Stimulated activated memory B cell treated with anti-CD40 and anti-IgM and Interleukin-4, amounts not matched to agents 10 μg/mL and 1 μg/mL and 100 μg/mL, for 72 hours (primary cell): ENCODE results near the gene CTNS.

Experiments
- ATAC-seq: fragments of 150-1000 bp; cut with Tn5 transposase; 2 replicates; pipeline ENCODE4 v1.10.0; 2021
- H3K27ac Mint-ChIP-seq: one replicate; pipeline ENCODE4 v1.8.0; 2022; ENCODE audit warnings: mild to moderate bottlenecking, mixed read lengths
- H3K27me3 Mint-ChIP-seq: one replicate; pipeline ENCODE4 v1.8.0; 2022; ENCODE audit warnings: mixed read lengths
- H3K36me3 Mint-ChIP-seq: one replicate; pipeline ENCODE4 v1.8.0; 2022; ENCODE audit warnings: mixed read lengths
- H3K4me1 Mint-ChIP-seq: one replicate; pipeline ENCODE4 v1.8.0; 2022; ENCODE audit warnings: mixed read lengths
- H3K4me3 Mint-ChIP-seq: one replicate; pipeline ENCODE4 v1.8.0; 2022; ENCODE audit warnings: mild to moderate bottlenecking, moderate library complexity, mixed read lengths
- H3K9me3 Mint-ChIP-seq: one replicate; pipeline ENCODE4 v1.8.0; 2022; ENCODE audit warnings: mixed read lengths

CTNS gene

DNA sequence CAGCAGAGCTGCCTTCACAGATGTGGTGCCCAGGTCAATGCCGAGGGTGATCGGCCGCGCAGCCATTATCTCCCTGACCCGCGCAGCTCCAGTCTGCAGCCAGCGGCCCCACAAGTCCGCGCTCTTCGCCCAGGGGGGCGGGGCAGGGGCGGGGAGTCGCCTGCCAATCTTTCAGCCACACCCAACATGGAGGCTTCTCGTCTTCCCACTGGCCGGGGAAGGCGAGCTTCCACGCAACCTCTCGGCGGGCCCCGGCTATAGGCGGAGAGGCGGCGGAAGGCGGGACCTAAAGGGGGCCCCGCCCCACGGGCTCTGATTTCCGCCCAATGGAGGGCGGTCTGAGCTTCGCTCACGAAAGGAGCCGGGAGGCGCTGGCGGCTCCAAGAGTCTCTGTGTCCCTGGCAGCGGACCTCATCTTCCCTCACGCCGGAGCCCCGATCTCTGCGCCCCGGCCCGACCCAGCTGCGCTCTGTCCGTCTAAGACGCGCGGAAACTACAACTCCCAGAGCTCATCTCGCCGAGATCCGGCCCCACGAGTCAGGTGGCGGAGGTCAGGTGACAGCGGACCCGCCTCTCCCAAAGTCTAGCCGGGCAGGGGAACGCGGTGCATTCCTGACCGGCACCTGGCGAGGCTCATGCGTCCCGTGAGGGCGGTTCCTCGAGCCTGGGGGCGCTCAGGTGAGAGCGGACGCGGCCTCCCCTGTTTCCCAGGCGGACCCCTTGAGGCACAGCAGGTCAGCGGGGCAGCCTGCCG lies at the start of gene CTNS, which contains the start of gene SHPK:
Gene CTNS (plus strand): TSS at position 607 of the 754 bp plus-strand sequence. CDS start 3,447 bp downstream, outside the sequence.
Gene SHPK (minus strand): TSS at position 97 of the 754 bp plus-strand sequence. CDS start 31 bp downstream, at position 66.
- Mint-ChIP-seq H3K27me3 (no peaks in the 10 kb centered on the region), H3K4me3 (peak within 1 kb of the TSS; percentile 96), H3K4me1 (peaks cover 43% of the 10 kb centered on the region), H3K27ac (peak within 1 kb of the TSS; percentile 99), H3K9me3 (no peaks in the 10 kb centered on the region), H3K36me3 (peaks cover 12% of the 10 kb centered on the region)
- peak; percentile 99 for ATAC-seq

GRCh38 chr17:3589784-3590183 lies 46.8 kb upstream of the CTNS start:
- Mint-ChIP-seq H3K27me3 (no peaks in the 10 kb centered on the region), H3K4me3 (no peak overlapping the region), H3K27ac (no peak overlapping the region), H3K9me3 (no peaks in the 10 kb centered on the region), H3K4me1 (peaks cover 7% of the 10 kb centered on the region), H3K36me3 (peaks cover 51% of the 10 kb centered on the region)
- ATAC-seq, result no peak

- ATAC-seq, result no peak
- no peak overlapping the region for H3K27ac Mint-ChIP-seq
- H3K36me3 Mint-ChIP-seq, result peaks cover 51% of the 10 kb centered on the region
- no peak overlapping the region for H3K4me3 Mint-ChIP-seq
- H3K27me3 Mint-ChIP-seq, result no peaks in the 10 kb centered on the region
- H3K9me3 Mint-ChIP-seq, result no peaks in the 10 kb centered on the region
- H3K4me1 Mint-ChIP-seq, result peaks cover 7% of the 10 kb centered on the region
Observed at GRCh38 chr17:3590231-3590630, 46.3 kb upstream of the CTNS start.

DNA sequence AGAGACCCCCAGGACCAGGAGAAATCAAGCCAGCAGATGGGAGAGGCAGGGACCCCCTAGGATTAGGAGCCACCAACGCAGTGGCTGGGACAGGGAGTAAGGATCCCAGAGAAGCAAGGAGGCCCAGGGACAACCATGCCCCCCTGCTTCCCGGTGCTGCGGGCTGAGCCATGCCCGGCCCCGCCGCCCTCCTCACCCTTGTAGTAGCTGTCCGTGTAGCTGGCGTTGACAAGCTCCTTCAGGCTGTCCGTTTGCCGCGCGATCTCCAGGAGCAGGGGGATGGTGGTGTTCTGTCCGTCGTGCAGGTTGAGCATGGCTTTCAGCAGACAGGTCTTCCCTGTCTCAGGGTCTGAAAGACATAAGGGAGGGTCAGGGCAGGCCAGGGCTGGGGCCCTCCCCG lies 45.8 kb upstream of the CTNS start:
- no peaks in the 10 kb centered on the region for H3K9me3 Mint-ChIP-seq
- H3K4me1 Mint-ChIP-seq, result peaks cover 7% of the 10 kb centered on the region
- peaks cover 46% of the 10 kb centered on the region for H3K36me3 Mint-ChIP-seq
- H3K27ac Mint-ChIP-seq, result no peak overlapping the region
- H3K4me3 Mint-ChIP-seq, result no peak overlapping the region
- H3K27me3 Mint-ChIP-seq, result no peaks in the 10 kb centered on the region
- ATAC-seq, result no peak

DNA sequence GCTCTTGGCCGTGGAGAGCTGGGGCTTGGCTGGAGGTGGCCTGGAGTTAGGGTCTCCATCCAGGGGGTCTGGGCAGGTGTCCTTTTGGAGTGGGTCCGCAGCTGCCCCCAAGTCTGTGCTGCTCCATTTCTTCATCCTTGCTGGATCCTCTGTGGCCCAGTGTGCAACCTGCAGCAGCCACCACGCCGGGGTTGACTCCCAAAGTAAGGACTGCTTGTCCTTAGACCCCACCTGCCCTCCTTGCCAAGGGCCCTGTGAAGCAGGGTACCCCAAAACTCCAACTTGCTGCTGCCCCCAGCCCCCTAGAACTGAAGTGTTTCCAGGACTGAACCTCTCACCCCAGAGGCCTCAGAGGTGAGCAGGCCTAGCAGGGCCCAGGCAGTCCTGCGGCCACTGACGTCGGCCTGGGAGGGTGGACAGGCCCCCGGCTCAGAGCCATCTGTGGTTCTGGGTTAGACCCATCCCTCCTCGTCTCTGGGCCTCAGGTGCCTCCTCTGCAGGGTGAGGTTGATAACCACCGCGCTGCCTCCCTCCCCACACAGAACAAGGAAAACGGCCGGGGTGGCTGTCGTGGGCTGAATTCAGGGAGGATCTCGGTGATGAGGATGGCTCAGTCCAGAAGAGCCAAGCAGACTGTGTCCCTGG lies 44.2 kb upstream of the CTNS start:
- Mint-ChIP-seq H3K4me1 (peaks cover 7% of the 10 kb centered on the region), H3K27ac (no peak overlapping the region), H3K27me3 (no peaks in the 10 kb centered on the region), H3K9me3 (no peaks in the 10 kb centered on the region), H3K4me3 (no peak overlapping the region), H3K36me3 (peaks cover 33% of the 10 kb centered on the region)
- ATAC-seq, result no peak

GRCh38 chr17:3593384-3593783 lies 43.2 kb upstream of the CTNS start:
- no peak overlapping the region for H3K4me3 Mint-ChIP-seq
- H3K36me3 Mint-ChIP-seq, result peaks cover 27% of the 10 kb centered on the region
- H3K9me3 Mint-ChIP-seq, result no peaks in the 10 kb centered on the region
- H3K27ac Mint-ChIP-seq, result no peak overlapping the region
- H3K27me3 Mint-ChIP-seq, result no peaks in the 10 kb centered on the region
- ATAC-seq, result no peak
- peaks cover 7% of the 10 kb centered on the region for H3K4me1 Mint-ChIP-seq

DNA sequence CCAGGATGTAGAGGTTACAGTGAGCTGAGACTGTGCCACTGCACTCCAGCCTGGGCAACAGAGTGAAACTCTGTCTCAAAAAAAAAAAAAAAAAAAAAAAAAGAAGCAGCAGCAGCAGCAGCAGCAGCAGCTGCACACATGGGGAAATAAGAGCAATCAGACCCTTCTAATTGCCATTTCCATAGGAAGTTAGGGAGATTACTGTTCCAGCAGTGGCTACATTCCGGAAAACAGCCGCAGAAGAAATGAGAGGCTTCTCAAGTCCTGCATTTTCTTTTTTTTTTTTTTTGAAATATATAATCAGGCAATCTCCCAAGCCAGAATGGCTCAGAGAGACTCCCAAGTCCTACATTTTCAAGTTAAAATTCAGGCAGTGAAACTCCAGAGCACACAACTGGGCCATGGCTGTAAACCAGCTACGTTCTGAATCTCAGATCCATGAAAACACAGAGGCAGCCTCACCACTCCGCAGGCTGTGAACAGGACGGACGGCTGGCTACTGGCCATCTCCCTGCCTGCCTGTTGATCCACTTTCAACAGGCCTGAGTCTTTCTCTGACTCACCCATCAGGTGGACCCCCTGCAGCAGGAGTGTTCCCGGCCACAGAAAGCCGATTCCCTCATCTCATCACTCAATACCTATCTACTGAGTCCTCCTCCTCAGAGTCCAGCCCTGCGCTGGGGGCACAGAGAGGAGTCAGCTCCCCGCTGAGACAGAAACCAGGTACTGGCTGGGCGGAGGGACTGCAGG lies 42.3 kb upstream of the CTNS start:
- Mint-ChIP-seq H3K4me1 (peaks cover 7% of the 10 kb centered on the region), H3K27ac (no peak overlapping the region), H3K4me3 (no peak overlapping the region), H3K27me3 (no peaks in the 10 kb centered on the region), H3K9me3 (no peaks in the 10 kb centered on the region), H3K36me3 (peaks cover 19% of the 10 kb centered on the region)
- no peak for ATAC-seq

DNA sequence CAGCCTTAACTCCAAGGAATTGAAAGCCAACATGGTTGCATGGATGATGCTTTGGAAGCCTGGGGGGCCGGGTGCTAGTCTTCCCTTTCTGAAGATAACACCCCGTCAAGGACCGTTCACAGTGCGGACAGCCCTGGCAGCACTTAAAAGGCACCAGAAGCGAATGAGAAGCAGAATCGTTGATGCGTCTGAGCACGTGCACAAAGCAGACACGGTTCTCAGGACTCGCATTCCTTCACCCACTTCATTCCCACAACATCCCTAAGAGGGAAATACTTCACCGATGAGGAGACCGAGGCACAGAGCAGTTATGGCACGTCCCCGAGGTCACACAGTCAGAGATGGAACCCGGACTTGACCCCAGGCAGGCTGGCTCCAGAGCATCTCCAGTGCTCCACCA lies 41.6 kb upstream of the CTNS start:
- H3K4me1 Mint-ChIP-seq, result peaks cover 7% of the 10 kb centered on the region
- ATAC-seq, result no peak
- H3K9me3 Mint-ChIP-seq, result no peaks in the 10 kb centered on the region
- H3K27me3 Mint-ChIP-seq, result no peaks in the 10 kb centered on the region
- no peak overlapping the region for H3K4me3 Mint-ChIP-seq
- no peak overlapping the region for H3K27ac Mint-ChIP-seq
- H3K36me3 Mint-ChIP-seq, result peaks cover 11% of the 10 kb centered on the region

DNA sequence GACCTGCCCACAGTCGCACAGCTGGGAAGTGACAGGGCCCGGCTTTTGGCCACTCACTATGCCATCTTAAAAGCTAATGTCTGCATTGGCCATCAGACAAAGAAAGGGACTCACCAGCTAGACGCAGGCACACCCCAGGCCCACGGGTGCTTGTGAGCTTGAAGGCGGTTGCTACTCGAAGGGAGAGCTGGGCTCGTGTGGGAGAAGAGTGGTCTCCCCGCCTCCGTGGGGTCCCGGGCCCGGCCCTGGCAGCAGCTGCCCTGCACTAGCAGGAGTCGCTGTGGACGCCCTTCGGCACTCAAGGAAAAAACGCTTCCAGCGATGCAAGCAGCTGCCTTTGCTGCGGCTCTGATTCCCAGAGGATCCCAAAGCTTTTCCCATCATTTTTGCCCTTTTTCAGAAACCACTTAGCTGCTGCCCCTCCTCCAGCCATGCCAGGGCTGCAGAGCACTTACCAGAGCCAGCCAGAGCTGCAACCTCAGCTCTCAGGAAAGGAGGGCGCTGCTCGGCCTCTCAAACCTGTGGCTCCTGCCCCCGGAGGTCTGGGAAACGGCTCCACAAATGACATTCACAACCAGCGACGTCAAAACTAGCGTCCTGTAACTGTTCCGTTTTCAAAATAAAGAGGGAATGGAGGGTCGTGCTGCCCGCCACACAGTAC lies 39.6 kb upstream of the CTNS start:
- H3K4me3 Mint-ChIP-seq, result no peak overlapping the region
- ATAC-seq, result no peak
- no peak overlapping the region for H3K27ac Mint-ChIP-seq
- H3K36me3 Mint-ChIP-seq, result no peaks in the 10 kb centered on the region
- H3K9me3 Mint-ChIP-seq, result no peaks in the 10 kb centered on the region
- H3K27me3 Mint-ChIP-seq, result no peaks in the 10 kb centered on the region
- H3K4me1 Mint-ChIP-seq, result no peaks in the 10 kb centered on the region

DNA sequence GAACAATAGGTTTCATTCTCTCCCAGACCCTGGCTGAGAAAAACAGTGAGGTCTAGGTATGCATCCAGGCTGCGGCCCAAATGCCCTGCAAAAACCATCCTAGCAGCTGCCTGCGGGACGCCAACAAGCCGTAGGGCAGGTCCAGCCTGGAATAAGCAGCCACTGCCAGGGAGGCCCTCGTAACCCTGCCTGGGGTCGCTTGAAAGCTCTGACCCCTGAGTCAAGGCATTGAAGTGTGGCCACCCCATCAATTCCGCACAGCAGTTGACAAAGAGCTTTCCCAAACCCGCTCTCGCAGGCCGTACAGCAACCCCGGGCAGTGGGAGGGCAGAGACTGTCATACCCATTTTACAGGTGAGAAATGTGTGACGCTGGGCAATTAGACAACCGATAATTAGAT lies 38.5 kb upstream of the CTNS start:
- Mint-ChIP-seq H3K36me3 (no peaks in the 10 kb centered on the region), H3K27ac (no peak overlapping the region), H3K4me3 (no peak overlapping the region), H3K4me1 (peaks cover 5% of the 10 kb centered on the region), H3K9me3 (no peaks in the 10 kb centered on the region), H3K27me3 (no peaks in the 10 kb centered on the region)
- ATAC-seq, result no peak

DNA sequence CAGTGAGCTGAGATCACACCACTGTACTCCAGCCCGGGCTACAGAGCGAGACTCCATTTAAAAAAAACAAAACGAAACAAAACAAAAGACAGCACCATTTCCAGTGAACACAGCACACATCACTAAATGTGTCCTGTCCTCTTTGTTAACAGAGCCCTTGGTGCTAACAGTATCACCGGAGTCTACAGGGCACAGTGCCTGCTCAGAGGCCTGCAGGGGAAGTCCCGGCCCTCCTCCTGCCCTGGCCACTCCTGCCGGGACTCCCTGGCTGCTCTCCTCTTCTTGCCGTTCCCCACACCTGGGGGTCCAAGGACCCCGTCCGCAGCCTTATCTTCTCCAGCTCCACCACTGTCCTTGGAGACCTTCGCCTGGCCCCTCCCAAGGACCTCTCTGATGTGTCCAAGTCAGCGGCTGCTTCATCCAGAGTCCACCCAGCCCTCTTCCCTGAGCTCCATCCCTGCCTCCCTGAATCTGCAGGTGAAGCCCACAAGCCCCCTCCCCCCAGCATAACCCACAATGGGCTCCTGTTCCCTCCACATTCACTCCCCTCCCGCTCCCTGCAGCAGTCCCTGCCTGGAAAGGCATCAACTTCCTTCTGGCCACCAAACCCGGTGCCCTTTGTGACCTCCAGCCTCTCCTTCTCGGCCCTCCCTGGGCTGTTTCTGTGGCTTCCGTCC lies 35.9 kb upstream of the CTNS start:
- H3K36me3 Mint-ChIP-seq, result peaks cover 7% of the 10 kb centered on the region
- peaks cover 5% of the 10 kb centered on the region for H3K4me1 Mint-ChIP-seq
- ATAC-seq, result no peak
- H3K9me3 Mint-ChIP-seq, result no peaks in the 10 kb centered on the region
- H3K4me3 Mint-ChIP-seq, result no peak overlapping the region
- H3K27ac Mint-ChIP-seq, result no peak overlapping the region
- H3K27me3 Mint-ChIP-seq, result no peaks in the 10 kb centered on the region

DNA sequence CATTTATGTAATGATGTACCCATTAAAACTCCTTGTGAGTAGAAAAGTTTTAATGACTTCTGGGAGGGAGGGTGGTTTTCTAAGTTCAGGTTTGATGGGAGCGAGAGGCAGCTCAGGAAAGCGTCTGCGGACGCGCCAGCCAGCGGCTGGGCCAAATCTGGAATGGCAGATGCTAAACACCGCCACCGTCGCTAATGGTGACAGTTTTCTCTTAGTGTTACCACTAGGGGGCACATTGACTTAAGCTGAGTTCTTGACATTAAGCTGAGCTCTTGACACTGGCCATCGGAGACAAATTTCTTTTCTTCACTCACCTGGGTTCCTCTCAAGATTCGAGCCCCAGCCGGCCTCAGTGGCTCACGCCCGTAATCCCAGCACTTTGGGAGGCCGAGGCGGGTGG lies 34.1 kb upstream of the CTNS start:
- peak; percentile 69 for ATAC-seq
- Mint-ChIP-seq H3K4me1 (peaks cover 5% of the 10 kb centered on the region), H3K9me3 (no peaks in the 10 kb centered on the region), H3K27me3 (no peaks in the 10 kb centered on the region), H3K27ac (no peak overlapping the region), H3K4me3 (no peak overlapping the region), H3K36me3 (peaks cover 13% of the 10 kb centered on the region)

DNA sequence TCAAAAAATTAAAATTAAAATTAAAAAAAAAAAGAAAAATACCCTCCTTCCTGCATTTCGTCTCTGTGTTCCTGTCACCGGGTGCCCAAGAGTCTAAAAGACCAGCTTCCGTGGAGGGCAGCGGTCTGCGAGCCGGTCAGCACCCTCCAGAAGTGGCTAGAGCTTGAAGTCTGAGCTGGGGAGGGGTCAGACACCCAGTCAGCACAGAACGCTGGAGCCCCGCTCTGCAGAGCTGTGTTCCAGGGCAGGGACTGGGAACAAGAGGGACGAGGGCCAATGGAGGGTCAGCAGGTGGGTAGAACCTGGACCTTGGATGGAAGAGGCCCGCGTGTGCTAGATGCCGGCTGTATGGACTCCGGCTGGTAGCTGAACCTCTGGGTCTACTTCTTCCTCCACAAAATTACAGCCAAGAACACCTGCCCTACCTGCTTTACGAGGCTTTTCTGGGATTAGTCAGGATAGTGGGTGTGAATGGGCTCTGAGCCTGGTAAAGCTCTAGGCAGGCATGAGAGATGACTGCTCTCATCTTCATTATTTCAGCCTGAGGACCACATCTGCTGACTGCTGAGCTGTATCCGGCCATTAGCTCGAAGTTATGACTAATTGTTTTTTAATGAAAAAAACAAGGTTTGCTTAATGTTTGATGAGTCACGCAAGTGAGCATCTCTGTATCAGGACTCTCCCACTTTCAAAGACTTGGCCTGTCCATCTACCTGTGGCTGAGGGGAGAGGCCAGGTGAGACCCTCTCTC lies 33.3 kb upstream of the CTNS start:
- no peak overlapping the region for H3K4me3 Mint-ChIP-seq
- H3K27ac Mint-ChIP-seq, result no peak overlapping the region
- peaks cover 16% of the 10 kb centered on the region for H3K36me3 Mint-ChIP-seq
- H3K27me3 Mint-ChIP-seq, result no peaks in the 10 kb centered on the region
- no peaks in the 10 kb centered on the region for H3K9me3 Mint-ChIP-seq
- no peak for ATAC-seq
- H3K4me1 Mint-ChIP-seq, result peaks cover 5% of the 10 kb centered on the region

DNA sequence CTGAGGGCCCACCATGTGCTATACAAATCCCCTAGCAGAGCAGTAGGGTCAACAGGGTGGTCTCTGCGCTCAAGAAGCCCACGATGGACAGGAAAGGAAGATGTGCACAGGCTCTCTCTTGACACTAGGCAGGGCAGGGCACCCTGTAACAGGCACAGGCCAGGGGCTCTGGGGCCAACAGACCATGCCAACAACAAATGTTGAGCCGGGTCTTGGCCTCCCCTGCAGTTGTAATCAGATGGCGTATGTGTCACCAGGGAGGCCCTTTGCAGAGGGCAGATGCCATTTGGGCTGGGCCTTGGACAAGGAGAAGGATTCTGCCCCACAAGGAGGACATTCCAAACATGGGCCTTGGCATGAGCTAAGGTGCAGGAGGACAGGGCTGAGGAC lies 32.7 kb upstream of the CTNS start:
- ATAC-seq, result no peak
- Mint-ChIP-seq H3K27ac (no peak overlapping the region), H3K27me3 (no peaks in the 10 kb centered on the region), H3K4me1 (peaks cover 5% of the 10 kb centered on the region), H3K36me3 (peaks cover 19% of the 10 kb centered on the region), H3K4me3 (no peak overlapping the region), H3K9me3 (no peaks in the 10 kb centered on the region)
